ENCODE measurements around the gene ZNF774. TPM values are rescaled to one million over a fixed set of nuclear protein-coding genes. Genes with fewer than 3 reads are reported as not detected.

ZNF774 gene
- total and polyA plus RNA-seq, 4 donors = 1.6 to 4.9 (median 2.2) TPM

- H3K27ac ChIP-seq (ENCODE audit: low read depth in 1 of 2, low read length in 1 of 2) = no peak overlapping the region
- DNase-seq = peak in 1 of 3 donors; percentile 12
- ATAC-seq (ENCODE audit: insufficient read depth, low FRiP score) = peak; percentile 33
- H3K27me3 ChIP-seq (ENCODE audit: control insufficient read depth in 3 of 3, insufficient read depth in 3 of 3, low read length in 2 of 3) = no peaks in the 10 kb centered on the region
- H3K9ac ChIP-seq (ENCODE audit: insufficient read depth in 1 of 2, low read length in 2 of 2) = no peak overlapping the region
- H3K4me1 ChIP-seq (ENCODE audit: control insufficient read depth in 5 of 5, insufficient read depth in 5 of 5, low read length in 5 of 5) = peaks cover 0 to 4% (median 0%) of the 10 kb centered on the region in 5 donors
- H3K9me3 ChIP-seq (ENCODE audit: control insufficient read depth in 4 of 4, insufficient read depth in 3 of 4, low read length in 3 of 4) = no peaks in the 10 kb centered on the region
- TF ChIP-seq, protein P1, sequence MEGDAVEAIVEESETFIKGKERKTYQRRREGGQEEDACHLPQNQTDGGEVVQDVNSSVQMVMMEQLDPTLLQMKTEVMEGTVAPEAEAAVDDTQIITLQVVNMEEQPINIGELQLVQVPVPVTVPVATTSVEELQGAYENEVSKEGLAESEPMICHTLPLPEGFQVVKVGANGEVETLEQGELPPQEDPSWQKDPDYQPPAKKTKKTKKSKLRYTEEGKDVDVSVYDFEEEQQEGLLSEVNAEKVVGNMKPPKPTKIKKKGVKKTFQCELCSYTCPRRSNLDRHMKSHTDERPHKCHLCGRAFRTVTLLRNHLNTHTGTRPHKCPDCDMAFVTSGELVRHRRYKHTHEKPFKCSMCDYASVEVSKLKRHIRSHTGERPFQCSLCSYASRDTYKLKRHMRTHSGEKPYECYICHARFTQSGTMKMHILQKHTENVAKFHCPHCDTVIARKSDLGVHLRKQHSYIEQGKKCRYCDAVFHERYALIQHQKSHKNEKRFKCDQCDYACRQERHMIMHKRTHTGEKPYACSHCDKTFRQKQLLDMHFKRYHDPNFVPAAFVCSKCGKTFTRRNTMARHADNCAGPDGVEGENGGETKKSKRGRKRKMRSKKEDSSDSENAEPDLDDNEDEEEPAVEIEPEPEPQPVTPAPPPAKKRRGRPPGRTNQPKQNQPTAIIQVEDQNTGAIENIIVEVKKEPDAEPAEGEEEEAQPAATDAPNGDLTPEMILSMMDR (IDR thresholded peaks at IDR 0.05; ENCODE audit: control extremely low read depth, extremely low read depth) = no peak
- peaks cover 0 to 5% (median 2%) of the 10 kb centered on the region in 4 donors for H3K36me3 ChIP-seq (ENCODE audit: control insufficient read depth in 4 of 4, insufficient read depth in 4 of 4, low read length in 4 of 4)
- WGBS, 2 donors = 81 to 83% methylated on average over 8 of the region's 8 CpGs
- no peak overlapping the region for H3K4me3 ChIP-seq
Measured at GRCh38 chr15:90358124-90359033, 6.3 kb downstream of the ZNF774 start.

DNA sequence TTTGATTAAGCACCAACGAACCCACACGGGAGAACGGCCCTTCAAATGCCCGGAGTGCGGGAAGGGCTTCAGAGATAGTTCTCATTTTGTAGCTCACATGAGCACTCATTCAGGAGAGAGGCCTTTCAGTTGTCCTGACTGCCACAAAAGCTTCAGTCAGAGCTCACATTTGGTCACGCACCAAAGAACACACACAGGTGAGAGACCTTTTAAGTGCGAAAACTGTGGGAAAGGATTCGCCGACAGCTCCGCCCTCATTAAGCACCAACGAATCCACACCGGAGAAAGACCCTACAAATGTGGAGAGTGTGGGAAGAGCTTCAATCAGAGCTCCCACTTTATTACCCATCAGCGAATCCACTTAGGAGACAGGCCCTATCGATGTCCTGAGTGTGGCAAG lies 8.7 kb downstream of the ZNF774 start:
- no peak for DNase-seq
- Histone ChIP-seq H3K27me3 (ENCODE audit: control insufficient read depth in 3 of 3, insufficient read depth in 3 of 3, low read length in 2 of 3) (no peaks in the 10 kb centered on the region), H3K4me1 (ENCODE audit: control insufficient read depth in 5 of 5, insufficient read depth in 5 of 5, low read length in 5 of 5) (peaks cover 0 to 4% (median 0%) of the 10 kb centered on the region in 5 donors), H3K9ac (ENCODE audit: insufficient read depth in 1 of 2, low read length in 2 of 2) (no peak overlapping the region), H3K27ac (ENCODE audit: low read depth in 1 of 2, low read length in 1 of 2) (no peak overlapping the region), H3K9me3 (ENCODE audit: control insufficient read depth in 4 of 4, insufficient read depth in 3 of 4, low read length in 3 of 4) (no peaks in the 10 kb centered on the region), H3K4me3 (no peak overlapping the region), H3K36me3 (ENCODE audit: control insufficient read depth in 4 of 4, insufficient read depth in 4 of 4, low read length in 4 of 4) (peaks cover 0 to 5% (median 2%) of the 10 kb centered on the region in 4 donors)
- WGBS, 2 donors = 90 to 94% methylated on average over 14 of the region's 14 CpGs
- TF ChIP-seq, protein P1 (IDR thresholded peaks at IDR 0.05; ENCODE audit: control extremely low read depth, extremely low read depth) = no peak
- no peak for ATAC-seq (ENCODE audit: insufficient read depth, low FRiP score)

GRCh38 chr15:90362936-90363212 lies 10.8 kb downstream of the ZNF774 start:
- H3K9me3 ChIP-seq (ENCODE audit: control insufficient read depth in 4 of 4, insufficient read depth in 3 of 4, low read length in 3 of 4) = no peaks in the 10 kb centered on the region
- no peak overlapping the region for H3K27ac ChIP-seq (ENCODE audit: low read depth in 1 of 2, low read length in 1 of 2)
- H3K9ac ChIP-seq (ENCODE audit: insufficient read depth in 1 of 2, low read length in 2 of 2) = no peak overlapping the region
- DNase-seq (peak in 1 of 3 donors; percentile 27), ATAC-seq (ENCODE audit: insufficient read depth, low FRiP score) (no peak)
- H3K27me3 ChIP-seq (ENCODE audit: control insufficient read depth in 3 of 3, insufficient read depth in 3 of 3, low read length in 2 of 3) = no peaks in the 10 kb centered on the region
- H3K36me3 ChIP-seq (ENCODE audit: control insufficient read depth in 4 of 4, insufficient read depth in 4 of 4, low read length in 4 of 4) = peaks cover 0 to 5% (median 2%) of the 10 kb centered on the region in 4 donors
- 45 to 72% methylated on average over 2 of the region's 2 CpGs for WGBS, 2 donors
- no peak overlapping the region for H3K4me3 ChIP-seq
- peaks cover 0 to 5% (median 2%) of the 10 kb centered on the region in 5 donors for H3K4me1 ChIP-seq (ENCODE audit: control insufficient read depth in 5 of 5, insufficient read depth in 5 of 5, low read length in 5 of 5)
- TF ChIP-seq, protein P1 (IDR thresholded peaks at IDR 0.05; ENCODE audit: control extremely low read depth, extremely low read depth) = no peak

Measured in lung (tissue), 12 donors.